Measurements from ENCODE around the gene MYO5B.
"Not testable (repeated sequence)": the region's sequence is repeated elsewhere in the genome, so short reads cannot be mapped to it uniquely, and the experiment has no call there.

MYO5B gene

GRCh38 chr18:49838381-49838780 lies 356.6 kb downstream of the MYO5B start:
- TF ChIP-seq CTCF (IDR thresholded peaks at IDR 0.05; ENCODE audit: insufficient read depth, low read depth, low read length, missing control alignments) = no peak
- DNase-seq (ENCODE audit: low read depth) = no peak
- H3K4me3 ChIP-seq (ENCODE audit: low read depth, low read length) = no peak overlapping the region

- TF ChIP-seq CTCF (IDR thresholded peaks at IDR 0.05; ENCODE audit: insufficient read depth, low read depth, low read length, missing control alignments) = no peak
- H3K4me3 ChIP-seq (ENCODE audit: low read depth, low read length) = no peak overlapping the region
- DNase-seq (ENCODE audit: low read depth) = no peak
These were observed 357.1 kb downstream of the MYO5B start for GRCh38 chr18:49837889-49838288.

- not testable (repeated sequence) for H3K4me3 ChIP-seq (ENCODE audit: low read depth, low read length); DNase-seq (ENCODE audit: low read depth)
These were observed 357.6 kb downstream of the MYO5B start for GRCh38 chr18:49837316-49837835.

- no peak overlapping the region for H3K4me3 ChIP-seq (ENCODE audit: low read depth, low read length)
- DNase-seq (ENCODE audit: low read depth) = no peak
- no peak for TF ChIP-seq CTCF (IDR thresholded peaks at IDR 0.05; ENCODE audit: insufficient read depth, low read depth, low read length, missing control alignments)
These were observed 359.5 kb downstream of the MYO5B start for GRCh38 chr18:49835405-49835804.

- TF ChIP-seq CTCF (IDR thresholded peaks at IDR 0.05; ENCODE audit: insufficient read depth, low read depth, low read length, missing control alignments) = no peak
- no peak for DNase-seq (ENCODE audit: low read depth)
- H3K4me3 ChIP-seq (ENCODE audit: low read depth, low read length) = no peak overlapping the region
These were observed 360.7 kb downstream of the MYO5B start for GRCh38 chr18:49834258-49834657.

- H3K4me3 ChIP-seq (ENCODE audit: low read depth, low read length) = no peak overlapping the region
- no peak for TF ChIP-seq CTCF (IDR thresholded peaks at IDR 0.05; ENCODE audit: insufficient read depth, low read depth, low read length, missing control alignments)
- DNase-seq (ENCODE audit: low read depth) = no peak
These were observed 361.1 kb downstream of the MYO5B start for GRCh38 chr18:49833814-49834213.

GRCh38 chr18:49832221-49832647 lies 362.7 kb downstream of the MYO5B start:
- DNase-seq (ENCODE audit: low read depth) = no peak
- TF ChIP-seq CTCF (IDR thresholded peaks at IDR 0.05; ENCODE audit: insufficient read depth, low read depth, low read length, missing control alignments) = no peak
- no peak overlapping the region for H3K4me3 ChIP-seq (ENCODE audit: low read depth, low read length)
